HAP-1 (cell line): Measurements from ENCODE around the gene IL17RA.

Source experiments
- DNase-seq, 2 experiments: peaks; one replicate each; pipeline ENCODE4 v3.0.0-alpha.2; 2016 to 2020; ENCODE audit warnings: low spot score in 2 of 2
- H3K27me3 ChIP-seq: fragments of 250-450 bp; sonication (Bioruptor Pico); 2 replicates; pipeline ENCODE4 v1.5.1; 2020; ENCODE audit warnings: low read depth, mild to moderate bottlenecking, moderate library complexity
- H3K36me3 ChIP-seq: fragments of 250-450 bp; sonication (Bioruptor Pico); replicated peaks from 2 replicates; pipeline ENCODE4 v1.5.1; 2020; ENCODE audit warnings: mild to moderate bottlenecking
- H3K4me1 ChIP-seq: fragments of 250-450 bp; sonication (Bioruptor Pico); 2 replicates; pipeline ENCODE4 v1.5.1; 2020; ENCODE audit warnings: mild to moderate bottlenecking
- H3K4me3 ChIP-seq: fragments of 250-450 bp; sonication (Bioruptor Pico); 2 replicates; pipeline ENCODE4 v1.5.1; 2020; ENCODE audit warnings: mild to moderate bottlenecking, moderate library complexity
- H3K9me3 ChIP-seq: fragments of 250-450 bp; sonication (Bioruptor Pico); 2 replicates; pipeline ENCODE4 v1.5.1; 2020; ENCODE audit warnings: mild to moderate bottlenecking, moderate library complexity
- in situ Hi-C: fragments of 300-500 bp; cut with MboI; formaldehyde crosslinking; loops from 3 replicates; pipeline ENCODE4 v1.14.3; 2020; ENCODE audit warnings: low sequenced_read_pairs, inconsistent platforms, mixed read lengths

The IL17RA gene

GRCh38 chr22:17152340-17152739, 67.5 kb downstream of the IL17RA start:
- Histone ChIP-seq H3K9me3 (no peaks in the 10 kb centered on the region), H3K36me3 (peaks cover 5% of the 10 kb centered on the region; the same call in 1 of the 2 replicates), H3K4me1 (peaks cover 4% of the 10 kb centered on the region; the same call in 1 of the 2 replicates), H3K4me3 (no peak overlapping the region), H3K27me3 (no peaks in the 10 kb centered on the region)
- in situ Hi-C loops = no loop called here
- no peak for DNase-seq

- H3K9me3 ChIP-seq = no peaks in the 10 kb centered on the region
- no peaks in the 10 kb centered on the region for H3K27me3 ChIP-seq
- peaks cover 6% of the 10 kb centered on the region; the same call in 1 of the 2 replicates for H3K4me1 ChIP-seq
- peaks cover 9% of the 10 kb centered on the region for H3K36me3 ChIP-seq
- in situ Hi-C loops = no loop called here
- DNase-seq = no peak
- H3K4me3 ChIP-seq = no peak overlapping the region
Measured at GRCh38 chr22:17152971-17153370, 68.2 kb downstream of the IL17RA start.

GRCh38 chr22:17155941-17156340, 71.1 kb downstream of the IL17RA start:
- H3K36me3 ChIP-seq = peaks cover 9% of the 10 kb centered on the region; the same call in 1 of the 2 replicates
- peaks cover 6% of the 10 kb centered on the region; the same call in 1 of the 2 replicates for H3K4me1 ChIP-seq
- H3K4me3 ChIP-seq = no peak overlapping the region
- no peak for DNase-seq
- H3K9me3 ChIP-seq = no peaks in the 10 kb centered on the region
- no peaks in the 10 kb centered on the region for H3K27me3 ChIP-seq
- in situ Hi-C loops = no loop called here

- Histone ChIP-seq H3K4me1 (peaks cover 6% of the 10 kb centered on the region; the same call in 1 of the 2 replicates), H3K27me3 (no peaks in the 10 kb centered on the region), H3K9me3 (no peaks in the 10 kb centered on the region), H3K4me3 (peak overlapping the region; percentile 46), H3K36me3 (peaks cover 9% of the 10 kb centered on the region; the same call in 1 of the 2 replicates)
- in situ Hi-C loops = no loop called here
- no peak for DNase-seq
Measured at GRCh38 chr22:17157714-17158113, 72.9 kb downstream of the IL17RA start.

- in situ Hi-C loops = no loop called here
- DNase-seq = no peak
- no peaks in the 10 kb centered on the region for H3K9me3 ChIP-seq
- peaks cover 6% of the 10 kb centered on the region; the same call in 1 of the 2 replicates for H3K4me1 ChIP-seq
- peaks cover 9% of the 10 kb centered on the region; the same call in 1 of the 2 replicates for H3K36me3 ChIP-seq
- no peaks in the 10 kb centered on the region for H3K27me3 ChIP-seq
- peak overlapping the region; percentile 46 for H3K4me3 ChIP-seq
Measured at GRCh38 chr22:17158176-17158567, 73.4 kb downstream of the IL17RA start.

- H3K9me3 ChIP-seq = no peaks in the 10 kb centered on the region
- H3K4me3 ChIP-seq = peak within 1 kb of the TSS; percentile 46
- H3K36me3 ChIP-seq = peaks cover 9% of the 10 kb centered on the region; the same call in 1 of the 2 replicates
- in situ Hi-C loops = no loop called here
- H3K27me3 ChIP-seq = no peaks in the 10 kb centered on the region
- peak; percentile 76 to 90 for DNase-seq
- peaks cover 6% of the 10 kb centered on the region; the same call in 1 of the 2 replicates for H3K4me1 ChIP-seq
Measured at GRCh38 chr22:17158568-17159503, 74.0 kb downstream of the IL17RA start, which contains the start of gene HDHD5. HDHD5 (minus strand) TSS chr22:17159277; CDS start chr22:17159251, 26 bp downstream.

- in situ Hi-C loops = no loop called here
- Histone ChIP-seq H3K4me1 (peaks cover 6% of the 10 kb centered on the region; the same call in 1 of the 2 replicates), H3K36me3 (peaks cover 9% of the 10 kb centered on the region; the same call in 1 of the 2 replicates), H3K9me3 (no peaks in the 10 kb centered on the region), H3K27me3 (no peaks in the 10 kb centered on the region), H3K4me3 (no peak overlapping the region)
- no peak for DNase-seq
Measured at GRCh38 chr22:17159504-17159951, 74.7 kb downstream of the IL17RA start.

GRCh38 chr22:17161991-17162390, 77.2 kb downstream of the IL17RA start:
- Histone ChIP-seq H3K9me3 (no peaks in the 10 kb centered on the region), H3K4me3 (no peak overlapping the region), H3K4me1 (0 out of 2 replicates have a peak, but pooled peaks cover 3% of the 10 kb centered on the region), H3K27me3 (no peaks in the 10 kb centered on the region), H3K36me3 (peaks cover 4% of the 10 kb centered on the region; the same call in 1 of the 2 replicates)
- DNase-seq = no peak
- in situ Hi-C loops = no loop called here

GRCh38 chr22:17162731-17163130, 77.9 kb downstream of the IL17RA start:
- in situ Hi-C loops = no loop called here
- Histone ChIP-seq H3K4me1 (no peaks in the 10 kb centered on the region), H3K9me3 (no peaks in the 10 kb centered on the region), H3K27me3 (no peaks in the 10 kb centered on the region), H3K4me3 (no peak overlapping the region), H3K36me3 (peaks cover under 1% of the 10 kb centered on the region; the same call in 1 of the 2 replicates)
- DNase-seq = no peak

- in situ Hi-C loops = no loop called here
- H3K9me3 ChIP-seq = no peaks in the 10 kb centered on the region
- no peaks in the 10 kb centered on the region for H3K36me3 ChIP-seq
- no peak for DNase-seq
- H3K4me1 ChIP-seq = no peaks in the 10 kb centered on the region
- H3K27me3 ChIP-seq = no peaks in the 10 kb centered on the region
- H3K4me3 ChIP-seq = no peak overlapping the region
Measured at GRCh38 chr22:17164392-17165024, 79.7 kb downstream of the IL17RA start.
